PC-9 (cell line): ENCODE data around the gene CLNK. TPM values are rescaled to one million over a fixed set of nuclear protein-coding genes. Genes with fewer than 3 reads are reported as not detected.

Source experiments
- BruUV-seq: library from RNA; stranded (reverse); fragments of 400-500 nt; replicated peaks from 2 replicates; lab custom pipeline; 2021; lab: Mats Ljungman, UMichigan
- CTCF ChIA-PET: fragments of 300-600 bp; sonication (Branson Sonifier 250); formaldehyde crosslinking; loops from one replicate; lab custom pipeline; 2022; ENCODE audit warnings: antibody characterized with exemption; lab: Charles Lee
- POLR2A ChIA-PET: fragments of 300-600 bp; sonication (Branson Sonifier 250); formaldehyde crosslinking; loops from one replicate; lab custom pipeline; 2022; ENCODE audit warnings: antibody characterized with exemption; ENCODE audit not compliant: unreplicated experiment; lab: Charles Lee
- DNase-seq, 2 experiments: peaks; one replicate each; pipeline versions ENCODE4 v3.0.0 to v3.0.0-alpha.2; 2015 to 2022; ENCODE audit warnings: mixed read lengths in 1 of 2
- H2AFZ ChIP-seq: fragments of 200-600 bp; sonication (generic); 2 replicates; pipeline ENCODE4 v1.8.1; 2017; ENCODE audit warnings: antibody characterized with exemption
- H3F3A ChIP-seq: fragments of 200-600 bp; sonication (generic); 2 replicates; pipeline ENCODE4 v1.8.1; 2017; ENCODE audit warnings: antibody characterized with exemption, mild to moderate bottlenecking, low read depth; ENCODE audit not compliant: insufficient read depth
- H3K27ac ChIP-seq: fragments of 200-600 bp; sonication (generic); 2 replicates; pipeline ENCODE4 v1.6.1; 2016; ENCODE audit warnings: mixed run types
- H3K27me3 ChIP-seq: fragments of 200-600 bp; sonication (generic); 2 replicates; pipeline ENCODE4 v1.6.1; 2016; ENCODE audit warnings: low read depth, mixed run types; ENCODE audit not compliant: insufficient read depth
- H3K36me3 ChIP-seq: fragments of 200-600 bp; sonication (generic); 2 replicates; pipeline ENCODE4 v1.6.1; 2016; ENCODE audit warnings: low read depth, mixed run types
- H3K4me1 ChIP-seq: fragments of 200-600 bp; sonication (generic); replicated peaks from 2 replicates; pipeline ENCODE4 v1.6.1; 2016; ENCODE audit warnings: mixed run types; ENCODE audit not compliant: insufficient read depth
- H3K4me2 ChIP-seq: fragments of 200-600 bp; sonication (generic); 2 replicates; pipeline ENCODE4 v1.6.1; 2017; ENCODE audit warnings: mixed run types
- H3K4me3 ChIP-seq: fragments of 200-600 bp; sonication (generic); 2 replicates; pipeline ENCODE4 v1.6.1; 2016; ENCODE audit warnings: mixed run types
- H3K79me2 ChIP-seq: fragments of 200-600 bp; sonication (generic); 2 replicates; pipeline ENCODE4 v1.6.1; 2017; ENCODE audit warnings: low read depth, mixed run types
- H3K9me2 ChIP-seq: fragments of 200-600 bp; sonication (generic); 2 replicates; pipeline ENCODE4 v1.8.1; 2017; ENCODE audit warnings: mild to moderate bottlenecking; ENCODE audit not compliant: insufficient read depth
- H3K9me3 ChIP-seq: fragments of 200-600 bp; sonication (generic); 2 replicates; pipeline ENCODE4 v1.8.1; 2016; ENCODE audit warnings: low read depth; ENCODE audit not compliant: insufficient read depth
- H4K20me1 ChIP-seq: fragments of 200-600 bp; sonication (generic); 2 replicates; pipeline ENCODE4 v1.8.1; 2017; ENCODE audit not compliant: insufficient read depth
- CTCF ChIP-seq: fragments of 200-600 bp; sonication (generic); conservative IDR thresholded peaks from 2 replicates; pipeline ENCODE4 v1.6.1; 2017; ENCODE audit warnings: mixed run types, antibody characterized with exemption, mild to moderate bottlenecking, moderate library complexity
- EZH2 ChIP-seq: fragments of 200-600 bp; sonication (generic); IDR thresholded peaks from 2 replicates; pipeline ENCODE4 v1.8.0; 2017; ENCODE audit warnings: antibody characterized with exemption, low read depth
- intact Hi-C: fragments of 100-400 bp; cut with micrococcal nuclease; formaldehyde crosslinking; loops from one replicate; pipeline ENCODE4 v1.10.0; 2022; ENCODE audit not compliant: unreplicated experiment
- total RNA-seq: library from RNA; stranded (reverse); gene quantifications from 2 replicates; pipeline ENCODE4 v1.2.3, GENCODE V29; 2021

Gene CLNK
- total RNA-seq, 1 experiment from 2014 or later: not detected

GRCh38 chr4:10455133-10455532 lies 229.4 kb downstream of the CLNK start:
- Histone ChIP-seq H3K4me3 (no peak overlapping the region), H3K9me3 (no peaks in the 10 kb centered on the region), H3K9me2 (no peaks in the 10 kb centered on the region), H2AFZ (no peak overlapping the region), H3F3A (no peaks in the 10 kb centered on the region), H3K27ac (no peak overlapping the region), H3K4me2 (no peak overlapping the region), H3K79me2 (peaks cover 3% of the 10 kb centered on the region; the same call in 1 of the 2 replicates), H3K27me3 (no peaks in the 10 kb centered on the region), H3K36me3 (no peaks in the 10 kb centered on the region), H4K20me1 (no peaks in the 10 kb centered on the region), H3K4me1 (no peaks in the 10 kb centered on the region)
- intact Hi-C loops: no loop called here
- no peak for TF ChIP-seq EZH2
- no peak for TF ChIP-seq CTCF
- ChIA-PET POLR2A (no interaction called here), CTCF (no interaction called here)
- no TSS peak for BruUV-seq
- no peak for DNase-seq

GRCh38 chr4:10454726-10455125 lies 229.8 kb downstream of the CLNK start:
- Histone ChIP-seq H3K4me3 (no peak overlapping the region), H3F3A (no peaks in the 10 kb centered on the region), H3K9me2 (no peaks in the 10 kb centered on the region), H3K9me3 (no peaks in the 10 kb centered on the region), H3K27me3 (no peaks in the 10 kb centered on the region), H3K27ac (no peak overlapping the region), H3K36me3 (no peaks in the 10 kb centered on the region), H2AFZ (no peak overlapping the region), H4K20me1 (no peaks in the 10 kb centered on the region), H3K4me2 (no peak overlapping the region), H3K79me2 (peaks cover 3% of the 10 kb centered on the region; the same call in 1 of the 2 replicates), H3K4me1 (no peaks in the 10 kb centered on the region)
- BruUV-seq: no TSS peak
- POLR2A ChIA-PET: no interaction called here
- CTCF ChIA-PET: no interaction called here
- intact Hi-C loops: no loop called here
- DNase-seq: no peak
- TF ChIP-seq CTCF (no peak), EZH2 (no peak)

- Histone ChIP-seq H3K9me2 (no peaks in the 10 kb centered on the region), H3K4me1 (no peaks in the 10 kb centered on the region), H3K4me3 (no peak overlapping the region), H3K36me3 (no peaks in the 10 kb centered on the region), H3K27me3 (no peaks in the 10 kb centered on the region), H2AFZ (no peak overlapping the region), H3K79me2 (peaks cover 3% of the 10 kb centered on the region; the same call in 1 of the 2 replicates), H4K20me1 (no peaks in the 10 kb centered on the region), H3K27ac (no peak overlapping the region), H3K9me3 (no peaks in the 10 kb centered on the region), H3F3A (no peaks in the 10 kb centered on the region), H3K4me2 (no peak overlapping the region)
- intact Hi-C loops: no loop called here
- no TSS peak for BruUV-seq
- ChIA-PET POLR2A (no interaction called here), CTCF (no interaction called here)
- no peak for TF ChIP-seq CTCF
- TF ChIP-seq EZH2: no peak
- no peak for DNase-seq
Observed at GRCh38 chr4:10454121-10454520, 230.4 kb downstream of the CLNK start.
